PFSK-1 (cell line): ENCODE results near the gene PIK3R1.

Source experiments
- FOXP2 ChIP-seq: optimal IDR thresholded peaks from 2 replicates; pipeline ENCODE3; 2011; ENCODE audit warnings: borderline replicate concordance, control low read depth, inconsistent platforms; ENCODE audit not compliant: insufficient read depth; ENCODE audit errors: extremely low read length, extremely low read depth
- POLR2AphosphoS5 ChIP-seq: IDR thresholded peaks from 2 replicates; pipeline ENCODE4 v1.6.1; 2012; ENCODE audit warnings: low read depth, mild to moderate bottlenecking, control low read depth, low read length, moderate library complexity
- REST ChIP-seq, 2 experiments: IDR thresholded peaks; 2 replicates each; pipeline versions ENCODE4 v1.6.1 to v1.8.0; 2011 to 2012; ENCODE audit warnings: low read depth in 2 of 2, low read length in 2 of 2, control low read depth in 1 of 2, inconsistent platforms in 1 of 2, mild to moderate bottlenecking in 1 of 2, moderate library complexity in 1 of 2; ENCODE audit not compliant: insufficient read depth in 1 of 2
- SIN3A ChIP-seq: IDR thresholded peaks from 2 replicates; pipeline ENCODE4 v1.6.1; 2012; ENCODE audit warnings: mild to moderate bottlenecking, low read length, moderate library complexity, borderline replicate concordance; ENCODE audit not compliant: insufficient read depth
- TAF1 ChIP-seq: IDR thresholded peaks from 2 replicates; pipeline ENCODE4 v1.6.1; 2012; ENCODE audit warnings: low read length, control low read depth, borderline replicate concordance; ENCODE audit not compliant: insufficient read depth

PIK3R1 gene

GRCh38 chr5:68318955-68319705, 103.6 kb downstream of the PIK3R1 start:
- no peak for TF ChIP-seq SIN3A
- no peak for TF ChIP-seq TAF1
- TF ChIP-seq POLR2AphosphoS5: no peak
- TF ChIP-seq REST (IDR thresholded peaks at IDR 0.05; ENCODE audit: insufficient read depth in 1 of 2, low read depth in 2 of 2, low read length in 2 of 2): no peak
- no peak for TF ChIP-seq FOXP2

GRCh38 chr5:68319706-68320412, 104.3 kb downstream of the PIK3R1 start:
- no peak for TF ChIP-seq POLR2AphosphoS5
- TF ChIP-seq TAF1: no peak
- TF ChIP-seq FOXP2: no peak
- TF ChIP-seq SIN3A: no peak
- no peak for TF ChIP-seq REST (IDR thresholded peaks at IDR 0.05; ENCODE audit: insufficient read depth in 1 of 2, low read depth in 2 of 2, low read length in 2 of 2)

GRCh38 chr5:68320413-68320986, 104.9 kb downstream of the PIK3R1 start:
- TF ChIP-seq POLR2AphosphoS5 (no peak), REST (IDR thresholded peaks at IDR 0.05; ENCODE audit: insufficient read depth in 1 of 2, low read depth in 2 of 2, low read length in 2 of 2) (no peak), SIN3A (no peak), FOXP2 (no peak), TAF1 (no peak)

- TF ChIP-seq TAF1 (no peak), SIN3A (no peak), REST (IDR thresholded peaks at IDR 0.05; ENCODE audit: insufficient read depth in 1 of 2, low read depth in 2 of 2, low read length in 2 of 2) (no peak), FOXP2 (no peak)
These were observed 109.6 kb downstream of the PIK3R1 start for GRCh38 chr5:68325065-68325580.
